Measurements from ENCODE around the gene TMEM94. TPM values are rescaled to one million over a fixed set of nuclear protein-coding genes. Genes with fewer than 3 reads are reported as not detected.
A peak's percentile ranks its signal among the peaks of the same experiment; 100 is the strongest.
"Not testable (repeated sequence)": the region's sequence is repeated elsewhere in the genome, so short reads cannot be mapped to it uniquely, and the experiment has no call there.

TMEM94 gene
- total RNA-seq, 1 donor: 28.5 TPM

- DNase-seq (ENCODE audit: low read depth): no peak
- TF ChIP-seq CTCF (IDR thresholded peaks at IDR 0.05; ENCODE audit: insufficient read depth, low read depth, low read length): no peak
- H3K4me3 ChIP-seq (ENCODE audit: low read depth, low read length): no peak overlapping the region
Measured at GRCh38 chr17:75473246-75473645, 16.8 kb downstream of the TMEM94 start.

GRCh38 chr17:75474736-75475135 is 18.3 kb downstream of the TMEM94 start:
- no peak for TF ChIP-seq CTCF (IDR thresholded peaks at IDR 0.05; ENCODE audit: insufficient read depth, low read depth, low read length)
- no peak overlapping the region for H3K4me3 ChIP-seq (ENCODE audit: low read depth, low read length)
- DNase-seq (ENCODE audit: low read depth): no peak

- no peak for TF ChIP-seq CTCF (IDR thresholded peaks at IDR 0.05; ENCODE audit: insufficient read depth, low read depth, low read length)
- H3K4me3 ChIP-seq (ENCODE audit: low read depth, low read length): no peak overlapping the region
- no peak for DNase-seq (ENCODE audit: low read depth)
Measured at GRCh38 chr17:75475144-75475835, 18.9 kb downstream of the TMEM94 start.

- no peak for DNase-seq (ENCODE audit: low read depth)
- H3K4me3 ChIP-seq (ENCODE audit: low read depth, low read length): no peak overlapping the region
- no peak for TF ChIP-seq CTCF (IDR thresholded peaks at IDR 0.05; ENCODE audit: insufficient read depth, low read depth, low read length)
Measured at GRCh38 chr17:75475851-75476250, 19.4 kb downstream of the TMEM94 start.

- no peak overlapping the region for H3K4me3 ChIP-seq (ENCODE audit: low read depth, low read length)
- no peak for TF ChIP-seq CTCF (IDR thresholded peaks at IDR 0.05; ENCODE audit: insufficient read depth, low read depth, low read length)
- peak; percentile 18 for DNase-seq (ENCODE audit: low read depth)
Measured at GRCh38 chr17:75476271-75476671, 19.8 kb downstream of the TMEM94 start.

- DNase-seq (ENCODE audit: low read depth): no peak
- H3K4me3 ChIP-seq (ENCODE audit: low read depth, low read length): no peak overlapping the region
- no peak for TF ChIP-seq CTCF (IDR thresholded peaks at IDR 0.05; ENCODE audit: insufficient read depth, low read depth, low read length)
Measured at GRCh38 chr17:75476752-75477489, 20.5 kb downstream of the TMEM94 start.

GRCh38 chr17:75477490-75477862 is 21.0 kb downstream of the TMEM94 start:
- not testable (repeated sequence) for DNase-seq (ENCODE audit: low read depth); H3K4me3 ChIP-seq (ENCODE audit: low read depth, low read length)

Data from fibroblast of villous mesenchyme (primary cell).